ENCODE data around the gene ATXN7L1.
A peak's percentile ranks its signal among the peaks of the same experiment; 100 is the strongest.

Gene ATXN7L1

DNA sequence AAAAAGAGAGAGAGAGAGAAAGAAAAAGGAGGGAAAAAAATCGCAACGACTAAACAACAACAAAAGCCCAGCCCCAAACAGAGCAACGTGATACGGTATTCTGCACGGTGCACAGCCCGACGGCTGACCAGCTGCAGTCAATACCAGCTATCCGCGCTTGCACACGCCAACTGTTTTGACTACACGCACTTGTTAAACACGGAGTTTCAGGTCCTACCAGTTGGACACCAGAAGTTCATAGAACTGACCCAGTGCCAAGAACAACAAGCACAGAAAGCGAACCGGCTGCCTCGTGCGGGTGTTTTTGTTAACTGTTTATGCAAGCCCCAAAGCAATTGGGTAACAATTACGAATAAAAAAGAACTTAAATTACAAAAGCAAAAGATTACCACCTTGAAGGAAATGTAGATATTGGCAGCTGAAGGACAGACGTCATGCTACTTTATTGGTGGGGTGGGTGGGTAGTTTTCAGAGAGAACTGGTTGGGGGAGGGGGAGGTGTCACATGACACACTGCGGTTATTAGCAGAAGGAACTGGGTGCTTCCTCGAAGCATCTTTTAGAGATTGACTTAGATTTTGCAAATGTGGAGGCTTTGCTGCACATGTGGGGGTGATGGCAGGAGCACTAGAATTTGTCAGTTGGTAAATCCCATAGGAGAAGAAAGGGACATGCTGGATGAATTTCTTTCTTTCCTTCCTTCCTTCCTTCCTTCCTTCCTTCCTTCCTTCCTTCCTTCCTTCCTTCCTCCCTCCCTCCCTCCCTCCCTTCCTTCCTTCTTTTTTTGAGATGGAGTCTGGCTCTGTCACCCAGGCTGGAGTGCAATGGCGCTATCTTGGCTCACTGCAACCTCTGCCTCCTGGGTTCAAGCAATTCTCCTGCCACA is 184.5 kb downstream of the ATXN7L1 start (continued):
- TF ChIP-seq, protein P1, sequence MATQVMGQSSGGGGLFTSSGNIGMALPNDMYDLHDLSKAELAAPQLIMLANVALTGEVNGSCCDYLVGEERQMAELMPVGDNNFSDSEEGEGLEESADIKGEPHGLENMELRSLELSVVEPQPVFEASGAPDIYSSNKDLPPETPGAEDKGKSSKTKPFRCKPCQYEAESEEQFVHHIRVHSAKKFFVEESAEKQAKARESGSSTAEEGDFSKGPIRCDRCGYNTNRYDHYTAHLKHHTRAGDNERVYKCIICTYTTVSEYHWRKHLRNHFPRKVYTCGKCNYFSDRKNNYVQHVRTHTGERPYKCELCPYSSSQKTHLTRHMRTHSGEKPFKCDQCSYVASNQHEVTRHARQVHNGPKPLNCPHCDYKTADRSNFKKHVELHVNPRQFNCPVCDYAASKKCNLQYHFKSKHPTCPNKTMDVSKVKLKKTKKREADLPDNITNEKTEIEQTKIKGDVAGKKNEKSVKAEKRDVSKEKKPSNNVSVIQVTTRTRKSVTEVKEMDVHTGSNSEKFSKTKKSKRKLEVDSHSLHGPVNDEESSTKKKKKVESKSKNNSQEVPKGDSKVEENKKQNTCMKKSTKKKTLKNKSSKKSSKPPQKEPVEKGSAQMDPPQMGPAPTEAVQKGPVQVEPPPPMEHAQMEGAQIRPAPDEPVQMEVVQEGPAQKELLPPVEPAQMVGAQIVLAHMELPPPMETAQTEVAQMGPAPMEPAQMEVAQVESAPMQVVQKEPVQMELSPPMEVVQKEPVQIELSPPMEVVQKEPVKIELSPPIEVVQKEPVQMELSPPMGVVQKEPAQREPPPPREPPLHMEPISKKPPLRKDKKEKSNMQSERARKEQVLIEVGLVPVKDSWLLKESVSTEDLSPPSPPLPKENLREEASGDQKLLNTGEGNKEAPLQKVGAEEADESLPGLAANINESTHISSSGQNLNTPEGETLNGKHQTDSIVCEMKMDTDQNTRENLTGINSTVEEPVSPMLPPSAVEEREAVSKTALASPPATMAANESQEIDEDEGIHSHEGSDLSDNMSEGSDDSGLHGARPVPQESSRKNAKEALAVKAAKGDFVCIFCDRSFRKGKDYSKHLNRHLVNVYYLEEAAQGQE (tag by site-specific recombination; IDR thresholded peaks at IDR 0.05): no peak; the same call in 1 of the 2 replicates
- TF ChIP-seq ZFP3 (tag by site-specific recombination; IDR thresholded peaks at IDR 0.05; ENCODE audit: low read depth) (no peak), GLI2 (tag by site-specific recombination; IDR thresholded peaks at IDR 0.05; ENCODE audit: borderline replicate concordance, low read depth) (peak; percentile 73; the same call in 1 of the 2 replicates), ZNF76 (tag by site-specific recombination; IDR thresholded peaks at IDR 0.05; ENCODE audit: borderline replicate concordance, low read depth) (peak; percentile 36; the same call in 1 of the 2 replicates), SCRT1 (tag by site-specific recombination; IDR thresholded peaks at IDR 0.05; ENCODE audit: borderline replicate concordance) (peak; percentile 96), ZFHX2 (tag by site-specific recombination; conservative IDR thresholded peaks at IDR 0.05) (peak; percentile 70), ZNF596 (tag by site-specific recombination; IDR thresholded peaks at IDR 0.05) (no peak), SCRT2 (tag by site-specific recombination; IDR thresholded peaks at IDR 0.05) (peak; percentile 98), ZNF184 (tag by site-specific recombination; IDR thresholded peaks at IDR 0.05) (0 out of 2 replicates have a peak, but pooled peaks have one; percentile 52), ZBTB17 (tag by site-specific recombination; IDR thresholded peaks at IDR 0.05) (peak; percentile 82), ZNF350 (tag by site-specific recombination; IDR thresholded peaks at IDR 0.05) (no peak), ZNF433 (tag by site-specific recombination; IDR thresholded peaks at IDR 0.05; ENCODE audit: low read depth) (no peak), ZNF785 (tag by site-specific recombination; IDR thresholded peaks at IDR 0.05) (no peak), ZNF366 (tag by site-specific recombination; conservative IDR thresholded peaks at IDR 0.05) (peak; percentile 91), MYNN (tag by site-specific recombination; IDR thresholded peaks at IDR 0.05; ENCODE audit: borderline replicate concordance) (no peak), SP2 (tag by site-specific recombination; IDR thresholded peaks at IDR 0.05) (no peak), ZNF157 (tag by site-specific recombination; IDR thresholded peaks at IDR 0.05) (no peak), KLF16 (tag by site-specific recombination; IDR thresholded peaks at IDR 0.05) (peak; percentile 27; the same call in 1 of the 2 replicates), FEZF1 (tag by site-specific recombination; IDR thresholded peaks at IDR 0.05) (peak; percentile 95), ZNF48 (tag by site-specific recombination; IDR thresholded peaks at IDR 0.05) (no peak), ZNF558 (tag by site-specific recombination; IDR thresholded peaks at IDR 0.05) (no peak; the same call in 1 of the 2 replicates)
- TF ChIP-seq, protein P2, sequence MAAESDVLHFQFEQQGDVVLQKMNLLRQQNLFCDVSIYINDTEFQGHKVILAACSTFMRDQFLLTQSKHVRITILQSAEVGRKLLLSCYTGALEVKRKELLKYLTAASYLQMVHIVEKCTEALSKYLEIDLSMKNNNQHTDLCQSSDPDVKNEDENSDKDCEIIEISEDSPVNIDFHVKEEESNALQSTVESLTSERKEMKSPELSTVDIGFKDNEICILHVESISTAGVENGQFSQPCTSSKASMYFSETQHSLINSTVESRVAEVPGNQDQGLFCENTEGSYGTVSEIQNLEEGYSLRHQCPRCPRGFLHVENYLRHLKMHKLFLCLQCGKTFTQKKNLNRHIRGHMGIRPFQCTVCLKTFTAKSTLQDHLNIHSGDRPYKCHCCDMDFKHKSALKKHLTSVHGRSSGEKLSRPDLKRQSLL (tag by site-specific recombination; IDR thresholded peaks at IDR 0.05): no peak
- TF ChIP-seq, protein P3, sequence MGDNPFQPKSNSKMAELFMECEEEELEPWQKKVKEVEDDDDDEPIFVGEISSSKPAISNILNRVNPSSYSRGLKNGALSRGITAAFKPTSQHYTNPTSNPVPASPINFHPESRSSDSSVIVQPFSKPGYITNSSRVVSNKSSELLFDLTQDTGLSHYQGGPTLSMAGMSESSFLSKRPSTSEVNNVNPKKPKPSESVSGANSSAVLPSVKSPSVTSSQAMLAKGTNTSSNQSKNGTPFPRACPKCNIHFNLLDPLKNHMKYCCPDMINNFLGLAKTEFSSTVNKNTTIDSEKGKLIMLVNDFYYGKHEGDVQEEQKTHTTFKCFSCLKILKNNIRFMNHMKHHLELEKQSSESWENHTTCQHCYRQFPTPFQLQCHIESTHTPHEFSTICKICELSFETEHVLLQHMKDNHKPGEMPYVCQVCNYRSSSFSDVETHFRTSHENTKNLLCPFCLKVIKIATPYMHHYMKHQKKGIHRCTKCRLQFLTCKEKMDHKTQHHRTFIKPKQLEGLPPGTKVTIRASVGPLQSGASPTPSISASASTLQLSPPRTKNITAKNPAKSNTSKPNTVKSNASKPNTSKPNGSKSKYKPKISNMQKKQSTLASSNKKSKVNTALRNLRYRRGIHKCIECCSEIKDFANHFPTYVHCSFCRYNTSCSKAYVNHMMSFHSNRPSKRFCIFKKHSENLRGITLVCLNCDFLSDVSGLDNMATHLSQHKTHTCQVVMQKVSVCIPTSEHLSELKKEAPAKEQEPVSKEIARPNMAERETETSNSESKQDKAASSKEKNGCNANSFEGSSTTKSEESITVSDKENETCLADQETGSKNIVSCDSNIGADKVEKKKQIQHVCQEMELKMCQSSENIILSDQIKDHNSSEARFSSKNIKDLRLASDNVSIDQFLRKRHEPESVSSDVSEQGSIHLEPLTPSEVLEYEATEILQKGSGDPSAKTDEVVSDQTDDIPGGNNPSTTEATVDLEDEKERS (tag by site-specific recombination; IDR thresholded peaks at IDR 0.05): no peak
- TF ChIP-seq, protein P4, sequence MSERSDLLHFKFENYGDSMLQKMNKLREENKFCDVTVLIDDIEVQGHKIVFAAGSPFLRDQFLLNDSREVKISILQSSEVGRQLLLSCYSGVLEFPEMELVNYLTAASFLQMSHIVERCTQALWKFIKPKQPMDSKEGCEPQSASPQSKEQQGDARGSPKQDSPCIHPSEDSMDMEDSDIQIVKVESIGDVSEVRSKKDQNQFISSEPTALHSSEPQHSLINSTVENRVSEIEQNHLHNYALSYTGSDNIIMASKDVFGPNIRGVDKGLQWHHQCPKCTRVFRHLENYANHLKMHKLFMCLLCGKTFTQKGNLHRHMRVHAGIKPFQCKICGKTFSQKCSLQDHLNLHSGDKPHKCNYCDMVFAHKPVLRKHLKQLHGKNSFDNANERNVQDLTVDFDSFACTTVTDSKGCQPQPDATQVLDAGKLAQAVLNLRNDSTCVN (tag by site-specific recombination; optimal IDR thresholded peaks at IDR 0.05): no peak
- TF ChIP-seq, protein P5, sequence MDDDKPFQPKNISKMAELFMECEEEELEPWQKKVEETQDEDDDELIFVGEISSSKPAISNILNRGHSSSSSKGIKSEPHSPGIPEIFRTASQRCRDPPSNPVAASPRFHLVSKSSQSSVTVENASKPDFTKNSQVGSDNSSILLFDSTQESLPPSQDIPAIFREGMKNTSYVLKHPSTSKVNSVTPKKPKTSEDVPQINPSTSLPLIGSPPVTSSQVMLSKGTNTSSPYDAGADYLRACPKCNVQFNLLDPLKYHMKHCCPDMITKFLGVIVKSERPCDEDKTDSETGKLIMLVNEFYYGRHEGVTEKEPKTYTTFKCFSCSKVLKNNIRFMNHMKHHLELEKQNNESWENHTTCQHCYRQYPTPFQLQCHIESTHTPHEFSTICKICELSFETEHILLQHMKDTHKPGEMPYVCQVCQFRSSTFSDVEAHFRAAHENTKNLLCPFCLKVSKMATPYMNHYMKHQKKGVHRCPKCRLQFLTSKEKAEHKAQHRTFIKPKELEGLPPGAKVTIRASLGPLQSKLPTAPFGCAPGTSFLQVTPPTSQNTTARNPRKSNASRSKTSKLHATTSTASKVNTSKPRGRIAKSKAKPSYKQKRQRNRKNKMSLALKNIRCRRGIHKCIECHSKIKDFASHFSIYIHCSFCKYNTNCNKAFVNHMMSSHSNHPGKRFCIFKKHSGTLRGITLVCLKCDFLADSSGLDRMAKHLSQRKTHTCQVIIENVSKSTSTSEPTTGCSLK (tag by site-specific recombination; IDR thresholded peaks at IDR 0.05): no peak
- TF ChIP-seq, protein P6, sequence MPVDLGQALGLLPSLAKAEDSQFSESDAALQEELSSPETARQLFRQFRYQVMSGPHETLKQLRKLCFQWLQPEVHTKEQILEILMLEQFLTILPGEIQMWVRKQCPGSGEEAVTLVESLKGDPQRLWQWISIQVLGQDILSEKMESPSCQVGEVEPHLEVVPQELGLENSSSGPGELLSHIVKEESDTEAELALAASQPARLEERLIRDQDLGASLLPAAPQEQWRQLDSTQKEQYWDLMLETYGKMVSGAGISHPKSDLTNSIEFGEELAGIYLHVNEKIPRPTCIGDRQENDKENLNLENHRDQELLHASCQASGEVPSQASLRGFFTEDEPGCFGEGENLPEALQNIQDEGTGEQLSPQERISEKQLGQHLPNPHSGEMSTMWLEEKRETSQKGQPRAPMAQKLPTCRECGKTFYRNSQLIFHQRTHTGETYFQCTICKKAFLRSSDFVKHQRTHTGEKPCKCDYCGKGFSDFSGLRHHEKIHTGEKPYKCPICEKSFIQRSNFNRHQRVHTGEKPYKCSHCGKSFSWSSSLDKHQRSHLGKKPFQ (tag by site-specific recombination; IDR thresholded peaks at IDR 0.05): peak; percentile 52; the same call in 1 of the 2 replicates

Data from HEK293 (cell line).